Fibroblast of villous mesenchyme (primary cell): ENCODE measurements around the gene ZSCAN25. TPM values are rescaled to one million over a fixed set of nuclear protein-coding genes. Genes with fewer than 3 reads are reported as not detected.
"Not testable (repeated sequence)": the region's sequence is repeated elsewhere in the genome, so short reads cannot be mapped to it uniquely, and the experiment has no call there.

ENCODE experiments used
- DNase-seq: peaks from one replicate; pipeline ENCODE4 v3.0.0-alpha.2; 2010; ENCODE audit warnings: low read depth
- H3K4me3 ChIP-seq: 2 replicates; pipeline ENCODE4 v1.5.1; 2011; ENCODE audit warnings: low read depth, mild to moderate bottlenecking, low read length
- total RNA-seq: library from RNA; depleted of rRNA; stranded (reverse); fragments of >200 nt; gene quantifications from 2 replicates; pipeline ENCODE4 v1.2.3, GENCODE V29; 2012
- TF ChIP-seq, protein P1 (sequence below): IDR thresholded peaks from 2 replicates; pipeline ENCODE4 v1.5.1; 2012; ENCODE audit warnings: low read depth, mild to moderate bottlenecking, low read length; ENCODE audit not compliant: insufficient read depth

ZSCAN25 gene
- total RNA-seq, 1 donor = 13.4 TPM

DNA sequence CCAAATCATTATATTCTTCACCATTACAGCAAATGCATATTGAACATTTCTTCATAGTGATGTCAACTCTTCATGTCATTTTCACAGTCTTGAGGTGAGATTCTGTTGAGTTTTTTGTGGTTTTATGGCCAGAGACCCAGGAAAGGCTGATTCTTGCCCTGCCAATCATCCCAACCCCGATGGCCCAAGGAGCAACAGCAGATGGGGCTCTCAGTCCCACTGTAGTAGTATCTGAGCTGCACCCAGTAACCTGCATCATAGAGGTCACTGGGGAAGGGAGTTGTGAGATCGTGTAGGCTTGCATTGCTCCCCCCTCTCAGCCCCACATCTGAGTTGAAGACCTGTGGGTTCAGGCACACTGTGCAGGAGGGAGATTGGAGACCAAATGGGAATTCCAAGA is 26.7 kb downstream of the ZSCAN25 start:
- TF ChIP-seq, protein P1, sequence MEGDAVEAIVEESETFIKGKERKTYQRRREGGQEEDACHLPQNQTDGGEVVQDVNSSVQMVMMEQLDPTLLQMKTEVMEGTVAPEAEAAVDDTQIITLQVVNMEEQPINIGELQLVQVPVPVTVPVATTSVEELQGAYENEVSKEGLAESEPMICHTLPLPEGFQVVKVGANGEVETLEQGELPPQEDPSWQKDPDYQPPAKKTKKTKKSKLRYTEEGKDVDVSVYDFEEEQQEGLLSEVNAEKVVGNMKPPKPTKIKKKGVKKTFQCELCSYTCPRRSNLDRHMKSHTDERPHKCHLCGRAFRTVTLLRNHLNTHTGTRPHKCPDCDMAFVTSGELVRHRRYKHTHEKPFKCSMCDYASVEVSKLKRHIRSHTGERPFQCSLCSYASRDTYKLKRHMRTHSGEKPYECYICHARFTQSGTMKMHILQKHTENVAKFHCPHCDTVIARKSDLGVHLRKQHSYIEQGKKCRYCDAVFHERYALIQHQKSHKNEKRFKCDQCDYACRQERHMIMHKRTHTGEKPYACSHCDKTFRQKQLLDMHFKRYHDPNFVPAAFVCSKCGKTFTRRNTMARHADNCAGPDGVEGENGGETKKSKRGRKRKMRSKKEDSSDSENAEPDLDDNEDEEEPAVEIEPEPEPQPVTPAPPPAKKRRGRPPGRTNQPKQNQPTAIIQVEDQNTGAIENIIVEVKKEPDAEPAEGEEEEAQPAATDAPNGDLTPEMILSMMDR = no peak
- DNase-seq = no peak
- H3K4me3 ChIP-seq = no peak overlapping the region

GRCh38 chr7:99644431-99644830 is 27.7 kb downstream of the ZSCAN25 start:
- peak; percentile 55 for DNase-seq
- no peak overlapping the region for H3K4me3 ChIP-seq
- TF ChIP-seq, protein P1 = no peak

GRCh38 chr7:99645590-99645989 is 28.8 kb downstream of the ZSCAN25 start:
- H3K4me3 ChIP-seq = no peak overlapping the region
- TF ChIP-seq, protein P1 = no peak
- no peak for DNase-seq

DNA sequence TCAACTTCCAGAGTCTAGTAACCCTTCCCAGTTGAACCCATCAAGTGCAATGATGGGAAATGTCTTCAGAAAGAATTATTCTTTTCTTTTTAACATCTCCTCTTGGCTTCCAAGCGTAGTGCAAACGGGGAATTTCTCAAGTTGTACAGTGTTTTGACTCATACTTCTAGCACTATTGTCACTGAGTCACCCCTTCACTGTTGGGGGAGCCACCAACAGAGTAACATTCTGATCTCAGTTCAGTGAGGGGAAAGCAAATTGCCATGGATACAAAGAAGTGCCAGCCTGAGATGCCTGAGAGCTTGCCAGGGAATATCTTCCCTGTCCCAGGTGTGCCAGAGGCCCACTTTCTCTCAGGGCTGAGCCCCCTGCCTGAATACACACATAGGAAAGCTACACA is 32.1 kb downstream of the ZSCAN25 start:
- no peak for DNase-seq
- TF ChIP-seq, protein P1 = no peak

DNA sequence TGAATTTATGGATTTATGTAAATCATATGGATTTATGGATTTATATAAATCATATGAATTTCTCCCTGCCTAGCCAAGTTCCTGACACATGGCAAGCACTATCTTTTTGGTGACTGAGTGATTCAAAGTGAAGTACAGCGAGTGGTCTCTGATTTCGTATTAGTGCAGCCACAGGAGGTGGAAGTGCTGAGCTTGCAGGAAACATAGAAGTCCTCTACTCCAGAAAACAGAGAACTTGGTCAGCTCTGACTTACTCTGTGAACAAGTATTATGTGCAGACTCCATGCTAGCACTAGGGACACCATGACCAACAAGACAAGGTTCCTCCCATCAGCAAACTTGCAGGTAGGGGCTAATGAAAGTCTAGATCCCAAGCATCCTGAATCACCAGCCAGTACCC is 34.5 kb downstream of the ZSCAN25 start:
- no peak overlapping the region for H3K4me3 ChIP-seq
- TF ChIP-seq, protein P1 = no peak
- DNase-seq = no peak

More for the DNA sequence above, 32.1 kb downstream of the ZSCAN25 start:
- H3K4me3 ChIP-seq = no peak overlapping the region

- no peak for DNase-seq
- H3K4me3 ChIP-seq = no peak overlapping the region
- TF ChIP-seq, protein P1 = no peak
Measured at GRCh38 chr7:99652671-99653070, 35.9 kb downstream of the ZSCAN25 start.

DNA sequence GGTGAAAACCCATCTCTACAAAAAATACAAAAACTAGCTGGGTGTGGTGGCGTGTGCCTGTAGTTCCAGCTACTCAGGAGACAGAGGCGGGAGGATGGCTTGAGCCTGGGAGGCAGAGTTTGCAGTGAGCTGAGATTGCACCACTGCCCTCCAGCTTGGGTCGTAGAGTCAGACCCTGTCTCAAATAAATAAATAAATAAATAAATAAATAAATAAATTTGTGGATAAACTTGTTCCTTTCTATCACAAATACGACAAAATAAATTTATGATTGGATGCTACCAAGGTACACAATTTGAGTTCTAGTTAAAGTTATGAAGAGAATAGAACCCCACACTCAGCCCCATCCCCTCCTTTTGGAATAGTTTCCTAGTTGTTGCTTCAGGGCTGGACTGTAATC is 36.5 kb downstream of the ZSCAN25 start:
- H3K4me3 ChIP-seq, DNase-seq: not testable (repeated sequence)
